ENCODE results near the gene DCLK2. TPM values are rescaled to one million over a fixed set of nuclear protein-coding genes. Genes with fewer than 3 reads are reported as not detected.

Gene DCLK2
- total and polyA plus RNA-seq, 2 of the 13 experiments (the other 11 are each of a cell fraction or from before 2014, with no cell fraction given): not detected

- TF ChIP-seq TRAFD1 (CRISPR knock-in tag; IDR thresholded peaks at IDR 0.05; ENCODE audit: borderline replicate concordance): no peak
- TF ChIP-seq MEF2D (CRISPR knock-in tag; IDR thresholded peaks at IDR 0.05): no peak
- TF ChIP-seq ZNF274 (CRISPR knock-in tag; IDR thresholded peaks at IDR 0.05): no peak
- no peak for TF ChIP-seq TCF7 (IDR thresholded peaks at IDR 0.05; ENCODE audit: low read depth)
- TF ChIP-seq DMTF1 (CRISPR knock-in tag; IDR thresholded peaks at IDR 0.05): no peak
Observed at GRCh38 chr4:150253416-150253815, 175.2 kb downstream of the DCLK2 start (continued).

- in situ Hi-C loops (cut with HindIII; ENCODE audit: extremely low pct_ligation_motif_present, low pct_unique_long_range_greater_than_20kb): no loop called here
- intact Hi-C loops (cut with micrococcal nuclease; ENCODE audit: unreplicated experiment): no loop called here
- TF ChIP-seq ZNF746 (CRISPR knock-in tag; IDR thresholded peaks at IDR 0.05) (no peak), GLI4 (CRISPR knock-in tag; IDR thresholded peaks at IDR 0.05; ENCODE audit: borderline replicate concordance) (no peak), CREBL2 (CRISPR knock-in tag; IDR thresholded peaks at IDR 0.05; ENCODE audit: borderline replicate concordance) (no peak), CTCF (CRISPR knock-in tag; IDR thresholded peaks at IDR 0.05) (no peak), ATAD3A (CRISPR knock-in tag; IDR thresholded peaks at IDR 0.05) (no peak), ZNF773 (CRISPR knock-in tag; IDR thresholded peaks at IDR 0.05; ENCODE audit: borderline replicate concordance) (no peak), E2F1 (CRISPR knock-in tag; IDR thresholded peaks at IDR 0.05) (no peak)
Observed at GRCh38 chr4:150253965-150254630, 175.9 kb downstream of the DCLK2 start.

More at GRCh38 chr4:150253965-150254630, 175.9 kb downstream of the DCLK2 start:
- BruUV-seq (replicated peaks): no TSS peak
- Histone ChIP-seq H3K36me3 (replicated peaks in 1 of 2; ENCODE audit: control insufficient read depth in 1 of 2, insufficient read depth in 2 of 2, low read length in 2 of 2) (no peaks in the 10 kb centered on the region), H3K4me1 (ENCODE audit: insufficient read depth, low read length) (peaks cover 57% of the 10 kb centered on the region), H3K9ac (ENCODE audit: insufficient read depth, low read depth, low read length) (no peak overlapping the region), H3K79me2 (ENCODE audit: insufficient read depth, low read length) (no peaks in the 10 kb centered on the region), H2AFZ (ENCODE audit: low read length) (no peak overlapping the region), H3K27me3 (ENCODE audit: control insufficient read depth in 1 of 2, insufficient read depth in 2 of 2, low read length in 2 of 2) (no peaks in the 10 kb centered on the region), H3K4me3 (replicated peaks in 1 of 3; ENCODE audit: insufficient read depth in 1 of 3, low read depth in 2 of 3, low read length in 3 of 3) (no peak overlapping the region), H3K27ac (ENCODE audit: extremely low read length, insufficient read depth, low read length) (no peak overlapping the region), H3K4me2 (ENCODE audit: low read depth, low read length) (no peak overlapping the region), H4K20me1 (ENCODE audit: insufficient read depth, low read length) (no peaks in the 10 kb centered on the region), H3K9me3 (ENCODE audit: low read length) (no peaks in the 10 kb centered on the region)
- POLR2A ChIA-PET: interaction anchor here (1.7 kb wide), 1 partner anchor 11 kb away, joined by 3 read pairs; no protein-coding TSS in a partner anchor
- no peak for FAIRE-seq
- DNase-seq (ENCODE audit: low spot score): no peak
- no peak for ATAC-seq
- CTCF ChIA-PET (ENCODE audit: low intra/inter-chr PET ratio, low total read pairs): no interaction called here
- 69% methylated on average over 18 of the region's 18 CpGs for WGBS (ENCODE audit: low lambda C conversion rate)
